ENCODE results near the gene RNU6-1.

Gene RNU6-1

GRCh38 chr15:67819636-67820035 is 20.2 kb downstream of the RNU6-1 start:
- no peak for DNase-seq

DNA sequence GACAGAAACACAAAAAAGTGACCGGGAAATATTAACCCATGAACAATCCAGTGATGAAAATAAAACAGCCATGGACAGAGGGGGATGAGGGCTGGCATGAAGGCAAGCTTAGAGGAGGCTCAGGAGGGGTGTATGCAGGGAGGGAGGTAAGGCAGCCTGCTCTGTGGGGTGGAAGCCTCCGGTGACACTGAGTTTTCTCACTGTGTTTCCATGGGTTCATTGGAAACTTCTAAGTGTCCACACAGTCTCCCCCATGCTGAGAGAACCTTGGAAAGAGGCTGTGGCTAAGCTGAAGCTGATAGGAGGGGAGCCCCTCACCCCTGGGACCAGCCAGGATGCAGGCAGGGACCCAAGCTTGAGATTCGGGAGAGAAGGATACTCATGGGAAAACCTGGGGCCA is 21.4 kb downstream of the RNU6-1 start:
- DNase-seq = no peak

- no peak for DNase-seq
These were observed 23.2 kb downstream of the RNU6-1 start for GRCh38 chr15:67816668-67817067.

GRCh38 chr15:67815036-67815592 is 24.7 kb downstream of the RNU6-1 start:
- no peak for DNase-seq

- DNase-seq = no peak
These were observed 26.7 kb downstream of the RNU6-1 start for GRCh38 chr15:67813104-67813634.

GRCh38 chr15:67812241-67812644 is 27.6 kb downstream of the RNU6-1 start:
- DNase-seq = no peak

- no peak for DNase-seq
These were observed 30.0 kb downstream of the RNU6-1 start for GRCh38 chr15:67809866-67810265.

GRCh38 chr15:67809441-67809840 is 30.4 kb downstream of the RNU6-1 start:
- DNase-seq = no peak

DNA sequence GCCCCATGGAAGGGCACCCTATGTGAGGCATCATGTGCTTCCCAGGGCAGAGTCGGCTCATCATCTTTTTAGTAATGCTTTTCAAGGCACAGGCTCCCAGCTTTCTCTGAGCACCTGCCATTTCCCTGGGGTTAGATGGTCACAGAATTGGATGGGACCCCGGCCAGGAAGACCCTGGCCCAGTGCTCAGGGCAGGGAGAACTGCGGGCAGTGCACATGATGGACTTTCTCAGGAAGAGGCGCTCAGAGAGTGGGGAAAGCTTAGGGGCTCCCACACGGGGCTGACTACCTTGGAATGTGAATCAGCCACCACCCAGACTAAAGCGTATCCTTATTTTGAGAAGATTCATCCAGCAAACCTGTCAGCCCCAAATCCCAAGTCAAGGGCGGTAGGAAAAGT is 31.0 kb downstream of the RNU6-1 start:
- DNase-seq = no peak

- no peak for DNase-seq
These were observed 32.0 kb downstream of the RNU6-1 start for GRCh38 chr15:67807836-67808235.

DNA sequence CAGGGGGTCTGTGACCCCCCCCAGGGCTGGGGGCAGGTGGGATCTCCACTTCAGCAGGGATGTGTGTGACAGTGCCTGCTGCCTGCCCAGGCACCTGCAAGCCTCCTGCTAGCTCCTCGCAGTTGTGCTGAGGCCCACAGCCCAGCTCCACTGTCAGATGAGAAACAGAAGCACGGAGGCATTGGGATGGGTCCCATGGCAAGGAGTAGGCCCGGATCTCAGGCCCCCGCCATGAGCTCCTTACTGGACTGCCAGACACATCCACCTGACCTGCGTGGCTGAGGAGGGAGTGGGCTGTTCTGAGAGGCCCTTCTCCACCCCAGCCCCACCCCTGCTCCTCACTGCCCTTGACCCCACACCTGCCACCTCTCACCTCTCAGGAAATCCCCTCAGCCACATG is 32.7 kb downstream of the RNU6-1 start:
- no peak for DNase-seq

GRCh38 chr15:67806536-67806935 is 33.3 kb downstream of the RNU6-1 start:
- no peak for DNase-seq

GRCh38 chr15:67805666-67806516 is 34.0 kb downstream of the RNU6-1 start:
- DNase-seq = no peak

DNA sequence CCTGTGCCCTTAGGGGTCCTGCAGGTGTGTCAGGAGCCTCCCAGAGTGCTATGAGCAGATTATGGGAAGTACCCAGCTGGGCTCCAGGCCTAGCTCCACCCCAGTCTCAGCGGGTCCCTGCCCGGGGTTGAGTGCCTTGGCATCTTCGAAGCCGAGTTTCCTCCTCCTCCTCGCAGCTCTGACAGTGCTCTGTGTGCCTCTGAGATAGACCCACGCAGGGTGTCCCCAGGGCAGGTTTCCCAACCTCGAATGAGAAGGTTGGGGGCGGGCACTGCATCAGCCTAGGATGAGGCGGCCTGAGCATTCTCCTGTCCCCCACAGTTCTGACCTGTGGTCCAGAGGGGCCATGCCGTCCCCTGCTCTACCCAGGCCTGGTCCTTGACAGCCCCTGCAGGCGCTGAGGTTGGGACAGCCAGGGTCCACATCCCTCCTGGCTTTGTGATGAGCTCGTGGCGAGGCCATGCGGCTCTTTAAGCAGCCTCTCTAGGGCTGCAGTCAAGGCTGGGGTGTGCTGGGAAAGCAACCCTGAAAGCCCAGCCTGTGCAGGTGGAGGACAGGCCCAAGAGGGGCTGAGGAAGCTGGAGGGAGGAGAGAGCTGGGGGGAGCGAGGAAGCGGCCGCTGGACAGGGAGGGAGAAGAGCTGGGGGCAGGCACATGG is 34.7 kb downstream of the RNU6-1 start:
- no peak for DNase-seq

DNA sequence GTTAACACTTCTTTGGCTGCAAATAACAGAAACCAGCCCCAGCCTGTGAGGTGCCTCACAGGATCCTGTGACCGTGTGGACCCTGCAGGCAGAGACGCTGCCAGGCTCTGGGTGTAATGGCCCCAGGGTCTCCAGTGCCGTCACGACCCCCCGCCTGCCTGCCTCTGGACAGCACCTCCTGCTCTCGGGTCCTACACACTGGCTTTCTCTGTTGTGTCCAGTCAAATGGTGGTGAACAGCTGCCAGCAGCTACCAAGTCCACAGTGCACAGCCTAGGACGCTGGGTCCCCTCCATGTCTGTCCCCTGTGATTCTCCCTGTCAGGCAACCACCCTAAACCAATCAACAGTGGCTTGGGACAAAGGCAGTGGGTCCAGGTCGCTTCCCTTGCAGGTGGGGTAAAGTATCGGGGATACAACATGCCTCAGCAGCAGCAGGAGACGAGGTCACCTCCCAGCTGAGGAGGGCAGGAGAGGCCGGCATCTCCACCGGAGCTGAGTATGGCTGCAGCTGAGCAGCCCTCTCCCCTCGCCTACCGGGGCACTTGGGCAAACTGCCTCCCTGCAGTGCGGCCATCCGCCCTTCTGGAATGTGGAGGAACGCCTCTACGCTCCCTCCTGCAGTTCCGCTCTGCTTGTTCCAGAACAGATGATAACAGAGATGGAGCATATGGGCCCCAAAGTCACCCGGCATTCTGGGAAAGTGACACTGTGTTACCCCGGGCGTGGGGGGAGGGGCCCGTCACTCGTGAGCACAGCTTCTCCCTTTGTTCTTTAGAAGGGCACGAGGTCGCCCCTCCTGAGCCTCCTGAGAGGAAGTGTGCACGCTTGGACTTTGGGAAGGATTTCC is 35.6 kb downstream of the RNU6-1 start:
- DNase-seq = no peak

GRCh38 chr15:67803299-67803698 is 36.5 kb downstream of the RNU6-1 start:
- DNase-seq = no peak

GRCh38 chr15:67801926-67802914 is 37.6 kb downstream of the RNU6-1 start:
- no peak for DNase-seq

DNA sequence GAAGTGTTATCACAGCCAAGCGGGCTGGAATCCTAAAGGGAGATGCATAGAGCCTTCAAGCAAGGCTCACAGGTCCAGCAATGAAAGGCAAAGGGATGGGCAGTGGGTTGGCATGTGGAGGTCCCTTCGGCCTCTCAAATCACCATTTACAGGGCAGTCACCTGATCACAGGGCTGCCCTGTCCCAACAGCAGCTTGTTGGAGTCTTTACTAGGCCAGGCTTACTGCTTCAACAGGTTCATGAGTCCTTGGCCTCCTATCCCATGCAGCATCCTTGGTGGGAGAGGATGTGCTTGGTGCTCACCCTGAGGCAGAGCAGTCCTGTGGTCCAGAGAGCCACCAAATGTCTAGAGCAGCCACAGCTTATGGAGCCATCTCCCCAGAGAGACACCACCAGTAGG is 38.7 kb downstream of the RNU6-1 start:
- no peak for DNase-seq

GRCh38 chr15:67799801-67800205 is 40.0 kb downstream of the RNU6-1 start:
- no peak for DNase-seq

DNA sequence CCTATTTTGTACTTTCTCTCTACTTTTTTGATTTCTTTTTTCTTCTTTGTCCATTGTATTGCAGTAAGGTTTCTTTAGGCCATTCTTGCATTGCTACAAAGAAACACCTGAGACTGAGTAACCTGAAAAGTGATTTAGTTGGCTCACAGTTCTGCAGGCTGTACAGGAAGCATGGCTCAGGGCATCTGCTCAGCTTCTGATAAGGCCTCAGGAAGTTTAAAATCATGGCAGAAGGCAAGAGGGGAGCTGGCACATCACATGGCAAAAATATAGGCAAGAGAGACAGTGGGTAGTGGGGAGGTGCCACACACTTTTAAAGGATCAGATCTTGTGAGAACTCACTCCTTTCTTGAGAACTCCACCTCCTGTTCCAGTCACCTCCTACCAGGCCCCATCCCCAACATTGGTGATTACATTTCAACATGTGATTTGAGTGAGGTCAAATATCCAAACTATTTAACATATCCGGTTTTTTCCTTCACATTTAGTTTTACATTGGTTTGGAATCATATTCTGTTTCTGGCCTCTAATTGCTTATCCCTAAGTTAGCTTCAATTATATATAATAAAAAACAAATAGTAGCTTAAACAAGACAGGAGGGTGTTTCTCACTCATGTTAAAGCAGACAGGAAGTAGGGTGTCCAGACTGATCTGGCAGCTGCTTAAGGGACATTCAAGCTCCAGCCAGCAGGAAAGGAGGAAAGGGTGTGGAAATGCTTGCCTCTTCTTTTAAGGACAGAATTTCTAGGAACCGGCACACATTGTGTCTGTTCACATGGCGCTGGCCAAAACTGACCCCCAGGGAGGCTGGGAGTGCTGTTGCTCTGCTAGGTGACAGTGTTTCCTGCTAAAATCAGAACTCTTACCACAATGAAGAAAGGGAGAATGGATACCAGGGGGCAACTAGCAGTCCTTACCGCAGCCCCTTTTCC is 43.4 kb downstream of the RNU6-1 start:
- DNase-seq = no peak

All from CD4-positive, alpha-beta T cell treated with Interleukin-12 subunit alpha and Interleukin-12 subunit beta, for 1 hour (primary cell).